NCI-H1436 (cell line): ENCODE measurements around the gene PRDM10.
"Not testable (repeated sequence)": the region's sequence is repeated elsewhere in the genome, so short reads cannot be mapped to it uniquely, and the experiment has no call there.

ENCODE experiments used
- DNase-seq: peaks from one replicate; lab custom pipeline; 2025; lab: John Stamatoyannopoulos, UW

Gene PRDM10

GRCh38 chr11:129895126-129896041 lies 107.3 kb downstream of the PRDM10 start, which contains the start of gene NFRKB:
TSS of gene NFRKB (minus strand) at chr11:129895578. CDS start at chr11:129892849, 2,729 bp downstream.
- peak; percentile 81 for DNase-seq

- no peak for DNase-seq
Observed at GRCh38 chr11:129894278-129895125, 108.1 kb downstream of the PRDM10 start.

GRCh38 chr11:129888451-129888850 lies 114.2 kb downstream of the PRDM10 start:
- DNase-seq = no peak

GRCh38 chr11:129885381-129885780 lies 117.3 kb downstream of the PRDM10 start:
- no peak for DNase-seq

- no peak for DNase-seq
Observed at GRCh38 chr11:129884581-129884980, 118.1 kb downstream of the PRDM10 start.

GRCh38 chr11:129881570-129882170 lies 121.0 kb downstream of the PRDM10 start:
- DNase-seq = no peak

- no peak for DNase-seq
Observed at GRCh38 chr11:129880311-129880710, 122.3 kb downstream of the PRDM10 start.

GRCh38 chr11:129871914-129872313 lies 130.7 kb downstream of the PRDM10 start:
- no peak for DNase-seq

- DNase-seq = not testable (repeated sequence)
Observed at GRCh38 chr11:129868626-129869025, 134.0 kb downstream of the PRDM10 start.

- DNase-seq = no peak
Observed at GRCh38 chr11:129866311-129866710, 136.3 kb downstream of the PRDM10 start.

GRCh38 chr11:129865701-129866100 lies 136.9 kb downstream of the PRDM10 start:
- DNase-seq = no peak

- no peak for DNase-seq
Observed at GRCh38 chr11:129864811-129865210, 137.8 kb downstream of the PRDM10 start.

- DNase-seq = no peak
Observed at GRCh38 chr11:129861702-129862522, 140.7 kb downstream of the PRDM10 start.

GRCh38 chr11:129856036-129856435 lies 146.6 kb downstream of the PRDM10 start:
- no peak for DNase-seq

GRCh38 chr11:129855086-129855485 lies 147.5 kb downstream of the PRDM10 start:
- DNase-seq = peak; percentile 1

- DNase-seq = no peak
Observed at GRCh38 chr11:129854232-129854805, 148.3 kb downstream of the PRDM10 start.

- peak; percentile 65 for DNase-seq
Observed at GRCh38 chr11:129853518-129854231, 149.0 kb downstream of the PRDM10 start.

GRCh38 chr11:129852125-129852740 lies 150.4 kb downstream of the PRDM10 start:
- DNase-seq = no peak
